ENCODE data around the gene HPD. TPM values are rescaled to one million over a fixed set of nuclear protein-coding genes. Genes with fewer than 3 reads are reported as not detected.
"Not testable (repeated sequence)": the region's sequence is repeated elsewhere in the genome, so short reads cannot be mapped to it uniquely, and the experiment has no call there.

HPD gene
- total RNA-seq, 1 experiment from 2014 or later, result not detected

DNA sequence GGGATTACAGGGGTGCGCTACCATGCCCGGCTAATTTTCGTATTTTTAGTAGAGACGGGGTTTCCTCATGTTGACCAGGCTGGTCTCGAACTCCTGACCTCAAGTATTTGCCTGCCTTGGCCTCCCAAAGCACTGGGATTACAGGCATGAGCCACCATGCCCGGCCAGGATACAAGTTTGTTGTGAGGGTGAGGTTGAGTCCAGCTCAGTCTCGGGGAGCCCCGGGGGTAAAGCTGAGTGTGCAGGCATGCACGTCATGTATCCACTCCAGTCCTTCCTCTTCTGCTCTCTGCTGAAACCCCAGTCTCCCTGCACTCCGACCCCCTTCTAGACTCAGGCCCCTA is 369 bp downstream of the HPD start:
- no peaks in the 10 kb centered on the region for H3K9me3 ChIP-seq (ENCODE audit: low read length)
- no peak overlapping the region for H3K27ac ChIP-seq (ENCODE audit: low read length)
- H3F3A ChIP-seq (ENCODE audit: low read length, unreplicated experiment), result no peaks in the 10 kb centered on the region
- no TSS peak for BruUV-seq (replicated peaks)
- H3K79me2 ChIP-seq (ENCODE audit: low read length), result no peaks in the 10 kb centered on the region
- H3K27me3 ChIP-seq (ENCODE audit: low read length), result no peaks in the 10 kb centered on the region
- no peaks in the 10 kb centered on the region for H3K9me2 ChIP-seq (replicated peaks; ENCODE audit: low read length)
- ATAC-seq (no peak), DNase-seq (no peak)
- intact Hi-C loops (cut with micrococcal nuclease), result no loop called here
- H4K20me1 ChIP-seq (ENCODE audit: low read length), result no peaks in the 10 kb centered on the region
- TF ChIP-seq, protein P1, sequence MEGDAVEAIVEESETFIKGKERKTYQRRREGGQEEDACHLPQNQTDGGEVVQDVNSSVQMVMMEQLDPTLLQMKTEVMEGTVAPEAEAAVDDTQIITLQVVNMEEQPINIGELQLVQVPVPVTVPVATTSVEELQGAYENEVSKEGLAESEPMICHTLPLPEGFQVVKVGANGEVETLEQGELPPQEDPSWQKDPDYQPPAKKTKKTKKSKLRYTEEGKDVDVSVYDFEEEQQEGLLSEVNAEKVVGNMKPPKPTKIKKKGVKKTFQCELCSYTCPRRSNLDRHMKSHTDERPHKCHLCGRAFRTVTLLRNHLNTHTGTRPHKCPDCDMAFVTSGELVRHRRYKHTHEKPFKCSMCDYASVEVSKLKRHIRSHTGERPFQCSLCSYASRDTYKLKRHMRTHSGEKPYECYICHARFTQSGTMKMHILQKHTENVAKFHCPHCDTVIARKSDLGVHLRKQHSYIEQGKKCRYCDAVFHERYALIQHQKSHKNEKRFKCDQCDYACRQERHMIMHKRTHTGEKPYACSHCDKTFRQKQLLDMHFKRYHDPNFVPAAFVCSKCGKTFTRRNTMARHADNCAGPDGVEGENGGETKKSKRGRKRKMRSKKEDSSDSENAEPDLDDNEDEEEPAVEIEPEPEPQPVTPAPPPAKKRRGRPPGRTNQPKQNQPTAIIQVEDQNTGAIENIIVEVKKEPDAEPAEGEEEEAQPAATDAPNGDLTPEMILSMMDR (conservative IDR thresholded peaks at IDR 0.05; ENCODE audit: low read depth, low read length), result no peak
- TF ChIP-seq EZH2phosphoT487 (IDR thresholded peaks at IDR 0.05; ENCODE audit: borderline replicate concordance, low read length), result no peak
- no peak for TF ChIP-seq EZH2 (IDR thresholded peaks at IDR 0.05; ENCODE audit: low read length, unreplicated experiment)
- H2AFZ ChIP-seq (ENCODE audit: low read length), result no peak overlapping the region
- H3K4me1 ChIP-seq (ENCODE audit: insufficient read depth, low read length), result peaks cover 18% of the 10 kb centered on the region
- ChIA-PET CTCF (no interaction called here), POLR2A (ENCODE audit: unreplicated experiment) (no interaction called here)
- H3K36me3 ChIP-seq (ENCODE audit: low read depth, low read length), result no peaks in the 10 kb centered on the region
- H3K9ac ChIP-seq (ENCODE audit: low read length), result no peak overlapping the region
- H3K4me3 ChIP-seq (ENCODE audit: low read length), result no peak overlapping the region
- H3K4me2 ChIP-seq (ENCODE audit: low read length), result no peak overlapping the region

DNA sequence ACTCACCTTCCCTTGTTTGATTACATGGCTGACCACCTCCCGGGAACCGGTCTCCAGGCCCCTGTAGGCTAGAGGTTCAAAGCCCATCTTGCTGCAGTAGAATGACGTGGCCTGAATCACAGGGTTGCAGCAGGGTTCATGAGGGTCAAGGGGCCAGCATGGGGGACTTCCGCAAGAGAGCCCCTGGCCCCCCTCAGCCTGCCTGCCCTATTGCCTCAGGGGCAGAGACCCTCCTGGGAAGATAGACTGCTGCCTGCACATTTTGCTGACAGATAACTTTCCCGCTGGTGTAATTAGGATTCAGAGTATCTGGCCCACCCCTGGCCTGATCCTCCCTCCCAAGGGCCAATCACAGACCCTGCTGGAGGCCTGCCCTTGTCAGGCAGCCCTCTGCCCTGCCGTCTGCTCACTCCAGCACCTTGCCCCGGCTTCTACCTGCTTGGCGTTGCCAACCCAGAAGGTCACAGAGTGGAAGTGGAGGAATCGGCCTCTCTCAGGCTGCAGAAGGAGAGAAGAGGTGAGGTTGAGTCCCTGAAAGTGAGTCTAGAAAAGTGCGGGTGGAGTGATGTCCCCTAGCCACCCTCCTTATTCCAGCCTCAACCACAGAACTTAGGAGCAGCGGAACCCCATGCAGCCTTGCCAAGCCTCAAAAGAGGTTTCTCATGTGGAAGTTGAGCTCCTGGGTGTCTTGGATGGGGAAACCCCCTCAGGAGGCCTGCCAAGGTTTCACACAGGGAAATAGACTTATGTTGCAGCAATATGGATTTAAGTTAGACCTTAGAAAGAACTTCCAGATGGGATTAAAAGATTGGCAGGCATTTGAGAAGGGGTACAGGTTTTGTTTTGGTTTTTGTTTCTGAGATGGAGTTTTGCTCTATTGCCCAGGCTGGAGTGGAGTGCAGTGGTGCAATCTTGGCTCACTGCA is 1.1 kb downstream of the HPD start:
- Histone ChIP-seq H3K4me1 (ENCODE audit: insufficient read depth, low read length) (peaks cover 18% of the 10 kb centered on the region), H3F3A (ENCODE audit: low read length, unreplicated experiment) (no peaks in the 10 kb centered on the region), H3K27me3 (ENCODE audit: low read length) (no peaks in the 10 kb centered on the region), H3K9me3 (ENCODE audit: low read length) (no peaks in the 10 kb centered on the region), H3K4me2 (ENCODE audit: low read length) (no peak overlapping the region), H3K4me3 (ENCODE audit: low read length) (no peak overlapping the region), H2AFZ (ENCODE audit: low read length) (no peak overlapping the region), H3K79me2 (ENCODE audit: low read length) (no peaks in the 10 kb centered on the region), H3K36me3 (ENCODE audit: low read depth, low read length) (no peaks in the 10 kb centered on the region), H3K9me2 (replicated peaks; ENCODE audit: low read length) (no peaks in the 10 kb centered on the region), H4K20me1 (ENCODE audit: low read length) (no peaks in the 10 kb centered on the region), H3K27ac (ENCODE audit: low read length) (no peak overlapping the region), H3K9ac (ENCODE audit: low read length) (no peak overlapping the region)
- ChIA-PET POLR2A (ENCODE audit: unreplicated experiment) (no interaction called here), CTCF (no interaction called here)
- DNase-seq, result no peak
- no peak for ATAC-seq
- TF ChIP-seq EZH2 (IDR thresholded peaks at IDR 0.05; ENCODE audit: low read length, unreplicated experiment) (no peak), EZH2phosphoT487 (IDR thresholded peaks at IDR 0.05; ENCODE audit: borderline replicate concordance, low read length) (no peak)
- TF ChIP-seq, protein P1 (conservative IDR thresholded peaks at IDR 0.05; ENCODE audit: low read depth, low read length), result no peak
- no TSS peak for BruUV-seq (replicated peaks)
- intact Hi-C loops (cut with micrococcal nuclease), result no loop called here

DNA sequence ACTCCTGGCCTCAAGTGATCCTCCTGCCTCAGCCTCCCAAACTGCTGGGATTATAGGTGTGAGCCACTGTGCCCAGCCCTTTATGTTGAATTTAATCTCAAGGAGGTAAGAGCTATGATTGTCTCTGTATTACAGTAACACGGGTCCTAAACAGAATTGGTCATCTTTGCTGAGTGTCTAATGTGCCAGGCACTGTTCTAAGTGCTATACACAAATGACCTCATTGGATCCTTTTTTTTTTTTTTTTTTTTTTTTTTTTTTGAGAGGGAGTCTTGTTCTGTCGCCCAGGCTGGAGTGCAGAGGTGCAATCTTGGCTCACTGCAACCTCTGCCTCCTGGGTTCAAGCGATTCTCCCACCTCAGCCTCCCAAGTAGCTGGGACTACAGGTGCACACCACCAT is 6.3 kb downstream of the HPD start:
- H3K9ac ChIP-seq (ENCODE audit: low read length); BruUV-seq (replicated peaks); POLR2A ChIA-PET (ENCODE audit: unreplicated experiment); ATAC-seq; H3F3A ChIP-seq (ENCODE audit: low read length, unreplicated experiment); H3K4me2 ChIP-seq (ENCODE audit: low read length); H3K9me2 ChIP-seq (replicated peaks; ENCODE audit: low read length); intact Hi-C loops (cut with micrococcal nuclease); H3K27me3 ChIP-seq (ENCODE audit: low read length); CTCF ChIA-PET; H3K36me3 ChIP-seq (ENCODE audit: low read depth, low read length); H3K4me1 ChIP-seq (ENCODE audit: insufficient read depth, low read length); H4K20me1 ChIP-seq (ENCODE audit: low read length); H3K27ac ChIP-seq (ENCODE audit: low read length); DNase-seq; H3K9me3 ChIP-seq (ENCODE audit: low read length); H3K4me3 ChIP-seq (ENCODE audit: low read length); H2AFZ ChIP-seq (ENCODE audit: low read length); H3K79me2 ChIP-seq (ENCODE audit: low read length): not testable (repeated sequence)
